Stimulated activated naive CD8-positive, alpha-beta T cell treated with anti-CD3 and anti-CD28 coated beads, Interleukin-15, Interleukin-2, amounts not matched to agents 100 U/mL and 50 U/mL, for 24 hours (primary cell): Measurements from ENCODE around the gene IRX3.

Experiments used
- ATAC-seq: fragments of 150-1000 bp; cut with Tn5 transposase; one replicate; pipeline ENCODE4 v1.10.0; 2021
- DNase-seq: peaks from one replicate; pipeline ENCODE4 v3.0.0; 2021

IRX3 gene

GRCh38 chr16:54290833-54291655 is 4.5 kb upstream of the IRX3 start:
- DNase-seq: no peak
- ATAC-seq: no peak

- ATAC-seq (no peak), DNase-seq (no peak)
These were observed 3.6 kb upstream of the IRX3 start for GRCh38 chr16:54289945-54290832.

GRCh38 chr16:54289242-54289944 is 2.8 kb upstream of the IRX3 start:
- ATAC-seq: no peak

GRCh38 chr16:54288835-54289241 is 2.3 kb upstream of the IRX3 start:
- DNase-seq: no peak
- ATAC-seq: no peak

More at GRCh38 chr16:54289242-54289944, 2.8 kb upstream of the IRX3 start:
- DNase-seq: no peak

- ATAC-seq (no peak), DNase-seq (no peak)
These were observed 1.6 kb upstream of the IRX3 start for GRCh38 chr16:54288030-54288834.

GRCh38 chr16:54287131-54288029 is 793 bp upstream of the IRX3 start:
- DNase-seq (no peak), ATAC-seq (no peak)

GRCh38 chr16:54286090-54286365 is 559 bp downstream of the IRX3 start:
- peak; percentile 34 for ATAC-seq
- no peak for DNase-seq

- ATAC-seq: no peak
These were observed 1.0 kb downstream of the IRX3 start for GRCh38 chr16:54285414-54286089.

GRCh38 chr16:54284931-54285413 is 1.6 kb downstream of the IRX3 start:
- DNase-seq (no peak), ATAC-seq (no peak)

More at GRCh38 chr16:54285414-54286089, 1.0 kb downstream of the IRX3 start:
- DNase-seq: no peak

GRCh38 chr16:54284319-54284930 is 2.2 kb downstream of the IRX3 start:
- ATAC-seq (no peak), DNase-seq (no peak)

- ATAC-seq: no peak
- no peak for DNase-seq
These were observed 2.8 kb downstream of the IRX3 start for GRCh38 chr16:54283725-54284318.

GRCh38 chr16:54282928-54283724 is 3.5 kb downstream of the IRX3 start:
- no peak for ATAC-seq
- DNase-seq: no peak

- DNase-seq (peak; percentile 62), ATAC-seq (no peak)
These were observed 4.2 kb downstream of the IRX3 start for GRCh38 chr16:54282202-54282927.

GRCh38 chr16:54281535-54282201 is 4.9 kb downstream of the IRX3 start:
- ATAC-seq (no peak), DNase-seq (no peak)

- DNase-seq: no peak
- no peak for ATAC-seq
These were observed 5.8 kb downstream of the IRX3 start for GRCh38 chr16:54280751-54281150.

GRCh38 chr16:54277845-54278703 is 8.5 kb downstream of the IRX3 start:
- ATAC-seq: no peak
- DNase-seq: no peak
